GM12878 (cell line): ENCODE measurements around the gene AGBL4.

ENCODE experiments used
- CBX5 ChIP-seq: sonication (generic); IDR thresholded peaks from 2 replicates; pipeline ENCODE4 v1.6.1; 2016; ENCODE audit warnings: low read depth, moderate library complexity, mild to moderate bottlenecking, inconsistent platforms
- E4F1 ChIP-seq: fragments of 450-650 bp; IDR thresholded peaks from 2 replicates; pipeline ENCODE4 v1.6.1; 2018; ENCODE audit warnings: borderline replicate concordance, mild to moderate bottlenecking; ENCODE audit not compliant: partially characterized antibody
- IKZF1 ChIP-seq: fragments of 450-650 bp; conservative IDR thresholded peaks from 2 replicates; pipeline ENCODE4 v1.6.1; 2017; ENCODE audit warnings: antibody characterized with exemption, mild to moderate bottlenecking
- MLLT1 ChIP-seq: fragments of 450-650 bp; IDR thresholded peaks from 2 replicates; pipeline ENCODE4 v1.6.1; 2016; ENCODE audit warnings: mild to moderate bottlenecking
- NR2C2 ChIP-seq: IDR thresholded peaks from 2 replicates; pipeline ENCODE4 v1.6.1; 2011; ENCODE audit warnings: borderline replicate concordance, low read depth; ENCODE audit not compliant: control insufficient read depth, insufficient read length
- POLR2A ChIP-seq: IDR thresholded peaks from 2 replicates; pipeline ENCODE4 v1.6.1; 2011; ENCODE audit warnings: low read depth, mild to moderate bottlenecking, low read length
- POLR2AphosphoS2 ChIP-seq: IDR thresholded peaks from 2 replicates; pipeline ENCODE4 v1.6.1; 2011; ENCODE audit warnings: low read depth, mild to moderate bottlenecking, low read length, improper control_type of control experiment, moderate library complexity
- RFX5 ChIP-seq: IDR thresholded peaks from 2 replicates; pipeline ENCODE4 v1.6.1; 2011; ENCODE audit warnings: low read depth, low read length, improper control_type of control experiment
- SIN3A ChIP-seq: IDR thresholded peaks from 2 replicates; pipeline ENCODE4 v1.6.1; 2012; ENCODE audit warnings: low read depth, low read length, improper control_type of control experiment
- TAF1 ChIP-seq: IDR thresholded peaks from 2 replicates; pipeline ENCODE4 v1.6.1; 2011; ENCODE audit warnings: mild to moderate bottlenecking, low read depth, low read length, borderline replicate concordance

- TF ChIP-seq IKZF1 (no peak), NR2C2 (no peak), CBX5 (no peak), POLR2A (no peak), MLLT1 (no peak), POLR2AphosphoS2 (no peak), RFX5 (no peak), SIN3A (no peak), TAF1 (no peak), E4F1 (no peak)
These were observed at the start of gene AGBL4 for GRCh38 chr1:50023292-50024159.
